Testis (tissue), 2 donors: ENCODE measurements around the gene CPM.

ENCODE experiments used
- CTCF ChIP-seq, 3 experiments: fragments of 450-650 bp in 2 of 3; fragments of 200-600 bp in 1 of 3; sonication (generic) in 1 of 3; IDR thresholded peaks; one replicate each; pipeline ENCODE4 v1.5.1; 2016 to 2019; ENCODE audit warnings: antibody characterized with exemption in 3 of 3, mild to moderate bottlenecking in 2 of 3, moderate library complexity in 1 of 3
- POLR2A ChIP-seq: fragments of 450-650 bp; IDR thresholded peaks from one replicate; pipeline ENCODE4 v1.6.1; 2017; ENCODE audit warnings: antibody characterized with exemption, mild to moderate bottlenecking, moderate library complexity

DNA sequence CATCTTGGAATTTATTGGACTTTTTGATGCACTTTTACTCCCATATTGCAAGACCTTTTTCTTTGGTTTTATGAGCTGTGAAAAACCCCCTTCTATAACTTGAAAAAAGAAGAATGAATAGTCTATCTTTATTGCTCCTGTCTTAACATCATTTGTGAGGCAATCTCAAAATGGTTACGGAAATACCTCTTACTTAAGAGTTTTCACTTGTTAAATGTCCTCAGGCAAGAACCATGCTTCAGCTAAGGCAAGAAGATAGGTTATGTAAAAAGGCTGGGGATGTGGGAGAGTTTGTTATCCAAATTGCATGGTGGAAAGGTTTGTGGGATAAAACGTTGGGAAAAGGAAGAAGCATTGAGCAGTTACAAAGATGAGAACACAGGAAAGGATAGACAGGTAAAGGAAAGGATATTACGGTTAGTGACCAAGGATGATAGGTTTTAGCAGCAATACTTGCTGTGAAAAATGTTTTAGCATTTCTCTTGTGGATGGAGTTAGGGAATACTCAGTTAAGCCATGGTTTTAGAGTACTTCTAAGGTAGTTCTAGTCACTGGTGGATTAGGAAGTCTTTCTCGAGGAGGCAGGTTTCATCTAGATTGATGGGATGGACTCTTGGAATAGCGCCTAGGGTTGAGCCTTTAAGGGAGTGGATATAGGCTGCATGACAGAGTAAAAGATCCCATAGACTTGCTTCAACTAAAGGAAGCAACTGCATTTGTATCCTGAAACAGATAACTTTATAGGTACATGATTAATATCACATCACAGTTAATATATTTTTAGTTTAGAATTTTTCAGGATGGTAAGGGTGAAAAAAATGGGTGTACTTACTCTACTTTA is 94.7 kb downstream of the CPM start:
- TF ChIP-seq CTCF (IDR thresholded peaks at IDR 0.05) (no peak), POLR2A (no peak)
